GM12801 (cell line): ENCODE results near the gene BICRAL.

Experiments
- TF ChIP-seq, protein P1 (sequence below): IDR thresholded peaks from one replicate; pipeline ENCODE4 v1.5.1; 2011; ENCODE audit warnings: control low read depth; ENCODE audit not compliant: insufficient read length; ENCODE audit errors: extremely low read depth

The BICRAL gene

DNA sequence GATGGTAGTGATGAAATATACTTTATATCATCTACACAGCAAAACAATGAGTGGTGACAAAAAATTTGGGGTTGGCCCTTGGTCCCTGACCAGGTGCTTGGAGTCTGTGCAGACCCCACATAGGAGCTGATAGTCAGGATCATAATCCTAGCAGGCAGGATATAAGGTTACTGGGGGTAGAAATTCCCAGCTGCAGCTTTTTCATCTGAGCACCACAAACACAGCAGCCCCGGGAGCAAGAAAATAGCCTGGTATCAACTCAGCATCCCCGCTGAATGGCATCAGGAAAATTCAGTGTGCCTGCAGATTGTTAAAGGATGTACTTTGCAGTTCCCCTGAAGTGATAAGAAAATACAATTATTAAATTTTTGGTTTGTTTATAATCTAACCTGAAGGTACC lies 69.7 kb downstream of the BICRAL start:
- TF ChIP-seq, protein P1, sequence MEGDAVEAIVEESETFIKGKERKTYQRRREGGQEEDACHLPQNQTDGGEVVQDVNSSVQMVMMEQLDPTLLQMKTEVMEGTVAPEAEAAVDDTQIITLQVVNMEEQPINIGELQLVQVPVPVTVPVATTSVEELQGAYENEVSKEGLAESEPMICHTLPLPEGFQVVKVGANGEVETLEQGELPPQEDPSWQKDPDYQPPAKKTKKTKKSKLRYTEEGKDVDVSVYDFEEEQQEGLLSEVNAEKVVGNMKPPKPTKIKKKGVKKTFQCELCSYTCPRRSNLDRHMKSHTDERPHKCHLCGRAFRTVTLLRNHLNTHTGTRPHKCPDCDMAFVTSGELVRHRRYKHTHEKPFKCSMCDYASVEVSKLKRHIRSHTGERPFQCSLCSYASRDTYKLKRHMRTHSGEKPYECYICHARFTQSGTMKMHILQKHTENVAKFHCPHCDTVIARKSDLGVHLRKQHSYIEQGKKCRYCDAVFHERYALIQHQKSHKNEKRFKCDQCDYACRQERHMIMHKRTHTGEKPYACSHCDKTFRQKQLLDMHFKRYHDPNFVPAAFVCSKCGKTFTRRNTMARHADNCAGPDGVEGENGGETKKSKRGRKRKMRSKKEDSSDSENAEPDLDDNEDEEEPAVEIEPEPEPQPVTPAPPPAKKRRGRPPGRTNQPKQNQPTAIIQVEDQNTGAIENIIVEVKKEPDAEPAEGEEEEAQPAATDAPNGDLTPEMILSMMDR: no peak

DNA sequence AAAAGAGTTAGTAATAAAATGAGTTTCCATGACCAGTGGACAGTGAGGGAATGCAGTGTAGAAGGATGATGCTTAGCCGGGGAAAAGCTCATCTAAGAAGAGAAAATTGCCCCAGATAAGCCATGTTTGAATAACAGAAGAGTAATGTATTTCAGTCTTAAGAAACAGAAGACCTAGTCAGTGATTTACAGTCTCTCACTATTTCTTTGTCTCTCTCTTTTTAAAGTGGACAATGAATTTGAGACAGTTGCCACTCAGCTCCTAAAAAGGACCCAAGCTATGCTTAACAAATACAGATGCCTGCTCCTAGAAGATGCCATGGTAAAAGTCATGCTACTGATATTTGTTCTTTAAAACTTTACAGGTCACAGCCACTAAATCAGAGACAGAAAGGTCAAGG lies 78.2 kb downstream of the BICRAL start:
- TF ChIP-seq, protein P1: no peak

DNA sequence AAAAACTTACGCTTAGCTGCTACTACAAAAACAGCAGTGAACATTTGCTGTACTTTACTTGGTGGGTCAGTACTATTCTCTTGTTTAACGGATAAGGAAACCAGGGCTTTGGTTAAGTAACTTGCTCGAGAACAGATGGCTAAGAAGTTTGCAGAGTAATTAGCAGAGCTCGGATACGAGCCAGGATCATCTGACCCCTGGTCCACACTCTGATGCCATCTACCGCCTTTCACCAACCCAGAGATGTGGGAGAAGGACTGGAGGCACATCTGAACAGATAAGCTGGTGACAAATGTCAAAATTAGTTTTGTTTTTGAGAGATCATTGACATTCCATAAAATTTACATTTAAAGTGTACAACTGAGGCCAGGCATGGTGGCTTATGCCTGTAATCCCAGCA lies 78.6 kb downstream of the BICRAL start:
- TF ChIP-seq, protein P1: no peak

DNA sequence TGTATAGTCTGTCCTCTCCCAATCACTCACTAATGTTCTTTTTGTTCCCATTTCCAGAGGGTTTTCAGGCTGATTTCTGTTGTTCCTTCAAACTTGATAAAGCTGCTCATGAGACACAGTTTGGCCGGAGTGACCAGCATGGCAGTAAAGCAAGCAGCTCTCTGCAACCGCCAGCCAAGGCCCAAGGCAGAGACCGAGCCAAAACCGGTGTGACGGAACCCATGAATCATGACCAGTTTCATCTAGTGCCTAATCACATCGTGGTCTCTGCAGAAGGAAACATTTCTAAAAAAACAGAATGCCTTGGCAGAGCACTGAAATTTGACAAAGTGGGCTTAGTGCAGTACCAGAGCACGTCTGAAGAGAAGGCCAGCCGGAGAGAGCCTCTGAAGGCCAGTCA lies 82.8 kb downstream of the BICRAL start:
- TF ChIP-seq, protein P1: no peak

DNA sequence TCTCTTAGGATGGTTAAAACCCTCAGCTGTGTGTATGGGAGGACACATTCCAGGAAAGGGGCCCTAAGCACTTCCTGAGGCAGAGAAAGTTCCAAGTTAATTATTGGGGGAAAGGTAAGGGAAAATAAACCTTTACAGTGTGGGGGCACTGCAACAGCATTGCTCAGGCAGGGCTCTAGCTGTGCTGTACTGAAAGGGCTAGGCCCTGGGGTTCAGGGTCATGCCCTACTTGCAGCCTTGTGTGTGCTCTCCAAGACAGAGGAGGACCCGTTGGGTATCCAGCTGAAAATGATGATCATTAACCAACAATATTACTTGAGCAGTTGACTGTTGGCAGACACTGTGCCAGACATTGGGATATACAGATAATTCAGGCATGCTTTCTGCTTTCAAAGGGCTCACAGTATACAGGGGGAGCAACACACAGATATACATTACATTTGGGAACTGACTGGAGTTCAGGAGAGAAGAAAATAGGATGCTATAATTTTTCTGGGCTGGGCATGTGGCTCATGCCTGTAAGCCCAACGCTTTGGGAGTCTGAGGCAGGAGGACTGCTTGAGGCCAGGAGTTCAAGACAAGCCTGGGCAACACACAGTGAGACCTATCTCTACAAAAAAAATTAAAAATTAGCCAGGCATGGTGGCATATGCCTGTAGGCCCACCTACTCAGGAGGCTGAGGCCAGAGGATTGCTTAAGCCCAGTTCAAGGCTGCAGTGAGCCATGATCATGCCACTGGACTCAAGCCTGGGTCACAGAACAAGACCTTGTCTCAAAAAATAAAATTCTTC lies 88.5 kb downstream of the BICRAL start:
- TF ChIP-seq, protein P1: no peak

DNA sequence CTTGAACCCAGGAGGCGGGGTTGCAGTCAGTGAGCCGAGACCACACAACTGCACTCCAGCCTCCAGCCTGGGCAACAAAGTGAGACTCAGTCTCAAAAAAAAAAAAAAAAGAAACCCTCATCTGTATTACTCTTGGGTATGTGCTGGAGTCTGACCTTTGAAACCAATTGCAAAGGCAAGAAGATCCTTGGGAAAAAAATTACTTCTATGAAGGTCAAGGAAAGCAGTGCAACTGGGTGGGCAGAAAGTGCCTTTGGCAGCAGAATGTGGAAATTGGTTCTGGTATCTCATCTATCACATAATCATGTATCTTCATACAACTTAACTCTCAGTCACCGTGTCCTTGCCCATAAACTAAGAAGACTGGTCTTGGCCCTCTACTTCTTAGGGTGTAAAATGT lies 89.9 kb downstream of the BICRAL start:
- TF ChIP-seq, protein P1: no peak

DNA sequence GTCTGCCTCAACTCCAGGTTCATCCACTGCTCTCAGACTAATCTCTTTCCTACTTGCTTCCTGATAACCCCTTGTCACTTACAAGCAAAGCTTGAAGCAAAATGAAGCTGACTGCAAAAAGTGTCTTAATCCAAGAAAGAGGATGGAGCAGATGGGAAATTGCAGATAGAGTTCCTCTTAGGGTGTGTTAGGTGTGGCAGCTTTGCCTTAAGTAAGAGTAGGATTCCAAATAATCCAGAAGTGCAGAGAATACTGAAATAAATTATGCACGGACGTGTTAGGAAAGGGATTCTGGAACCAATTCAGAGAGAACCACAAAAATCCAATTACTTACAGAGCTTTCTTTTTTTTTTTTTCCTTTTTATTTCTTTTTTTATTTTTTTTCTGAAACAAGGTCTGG lies 91.5 kb downstream of the BICRAL start:
- TF ChIP-seq, protein P1: no peak
